Naive thymus-derived CD4-positive, alpha-beta T cell (primary cell): ENCODE measurements around the gene BCORL1. TPM values are rescaled to one million over a fixed set of nuclear protein-coding genes. Genes with fewer than 3 reads are reported as not detected.

Experiments
- ATAC-seq: fragments of 150-1000 bp; cut with Tn5 transposase; 2 replicates; pipeline ENCODE4 v1.10.0; 2021; ENCODE audit warnings: mild to moderate bottlenecking, moderate library complexity
- CTCF ChIA-PET: fragments of 350-600 bp; sonication (Branson Sonifier 250); formaldehyde crosslinking; loops from one replicate; lab custom pipeline; 2021; ENCODE audit warnings: antibody characterized with exemption; lab: Charles Lee
- POLR2A ChIA-PET: fragments of 350-600 bp; sonication (Branson Sonifier 250); formaldehyde crosslinking; loops from one replicate; lab custom pipeline; 2021; ENCODE audit warnings: antibody characterized with exemption, inconsistent platforms; lab: Charles Lee
- DNase-seq, 9 donors: peaks; one replicate each; pipeline versions ENCODE4 v3.0.0 to v3.0.0-alpha.2; 2020 to 2022; ENCODE audit warnings: mixed read lengths in 1 of 9
- H3K27ac ChIP-seq: one replicate; pipeline ENCODE4 v1.7.0; 2013; ENCODE audit warnings: mild to moderate bottlenecking, low read depth, low read length, moderate library complexity
- H3K27me3 ChIP-seq, 2 donors: one replicate each; pipeline ENCODE4 v1.7.0; 2013; ENCODE audit warnings: low read length in 2 of 2, mild to moderate bottlenecking in 2 of 2, moderate library complexity in 2 of 2; ENCODE audit not compliant: control insufficient read depth in 2 of 2, insufficient read depth in 2 of 2
- H3K36me3 ChIP-seq, 3 experiments: 1 replicate in 2 of 3; 2 replicates in 1 of 3; pipeline ENCODE4 v1.7.0; 2013; ENCODE audit warnings: low read length in 3 of 3, mild to moderate bottlenecking in 3 of 3, moderate library complexity in 1 of 3; ENCODE audit not compliant: insufficient read depth in 3 of 3, control insufficient read depth in 2 of 3
- H3K4me1 ChIP-seq, 2 donors: one replicate each; pipeline ENCODE4 v1.7.0; 2013; ENCODE audit warnings: low read length in 2 of 2, mild to moderate bottlenecking in 2 of 2, moderate library complexity in 1 of 2; ENCODE audit not compliant: control insufficient read depth in 2 of 2, insufficient read depth in 2 of 2
- H3K4me3 ChIP-seq: 2 replicates; pipeline ENCODE4 v1.7.0; 2013; ENCODE audit warnings: mild to moderate bottlenecking, low read length
- H3K9me3 ChIP-seq, 3 experiments: 1 replicate in 2 of 3; 2 replicates in 1 of 3; pipeline ENCODE4 v1.7.0; 2013; ENCODE audit warnings: low read length in 3 of 3; ENCODE audit not compliant: control insufficient read depth in 2 of 3
- H3K27ac Mint-ChIP-seq, 9 donors: one replicate each; pipeline ENCODE4 v1.8.0; 2020 to 2022; ENCODE audit warnings: mixed read lengths in 9 of 9, mild to moderate bottlenecking in 8 of 9, moderate library complexity in 5 of 9, inconsistent platforms in 2 of 9
- H3K27me3 Mint-ChIP-seq, 5 donors: one replicate each; pipeline ENCODE4 v1.8.0; 2021 to 2022; ENCODE audit warnings: mixed read lengths in 5 of 5, mild to moderate bottlenecking in 1 of 5
- H3K36me3 Mint-ChIP-seq, 5 donors: one replicate each; pipeline ENCODE4 v1.8.0; 2020 to 2022; ENCODE audit warnings: mixed read lengths in 5 of 5, mild to moderate bottlenecking in 3 of 5, inconsistent platforms in 1 of 5
- H3K4me1 Mint-ChIP-seq, 7 donors: one replicate each; pipeline ENCODE4 v1.8.0; 2020 to 2022; ENCODE audit warnings: mixed read lengths in 7 of 7, mild to moderate bottlenecking in 3 of 7, inconsistent platforms in 1 of 7
- H3K4me3 Mint-ChIP-seq, 10 donors: one replicate each; pipeline ENCODE4 v1.8.0; 2020 to 2022; ENCODE audit warnings: mild to moderate bottlenecking in 10 of 10, mixed read lengths in 10 of 10, moderate library complexity in 6 of 10, inconsistent platforms in 2 of 10
- H3K9me3 Mint-ChIP-seq, 11 donors: one replicate each; pipeline ENCODE4 v1.8.0; 2020 to 2022; ENCODE audit warnings: mixed read lengths in 11 of 11, mild to moderate bottlenecking in 4 of 11, inconsistent platforms in 1 of 11, moderate library complexity in 1 of 11
- intact Hi-C, 2 donors: fragments of 100-400 bp; cut with micrococcal nuclease; formaldehyde crosslinking; loops; one replicate each; pipeline ENCODE4 v1.15.1; 2023
- polyA plus RNA-seq, 2 donors: library from polyadenylated mRNA; unstranded; fragments of 300-500 nt; fragmentation: Illumina TruSeq; gene quantifications; one replicate each; pipeline ENCODE4 v1.2.3, GENCODE V29; 2021
- total RNA-seq, 6 experiments: library from RNA in 5 of 6; stranded (reverse) in 5 of 6; gene quantifications; 1 replicate in 5 of 6; 2 replicates in 1 of 6; pipeline ENCODE4 v1.2.3 and lab custom pipeline; 2021 to 2026

BCORL1 gene
- total and polyA plus RNA-seq, 7 experiments from 2014 or later = 0.64 to 8.9 (median 7.4) TPM

DNA sequence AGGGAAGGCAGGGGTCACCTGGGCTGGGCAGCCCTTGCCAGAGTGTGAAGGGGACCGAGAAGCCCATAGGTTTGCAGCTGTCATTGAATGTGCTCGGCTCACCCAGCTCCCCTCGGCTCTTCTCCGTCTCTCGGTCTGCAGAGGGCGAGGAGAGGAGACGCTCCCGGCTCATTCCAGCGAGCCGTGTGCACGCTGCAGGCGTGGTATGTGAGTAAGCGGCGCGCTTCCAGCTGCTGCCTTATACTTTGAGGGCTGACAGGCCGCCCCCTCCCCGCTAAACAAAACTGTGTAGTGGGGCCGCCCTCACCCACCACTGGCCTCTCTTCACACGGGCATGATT is 23.0 kb upstream of the BCORL1 start:
- no peak for ATAC-seq
- POLR2A ChIA-PET = no interaction called here
- no peak overlapping the region for H3K4me3 Mint-ChIP-seq

GRCh38 chrX:129961180-129962083 is 21.0 kb upstream of the BCORL1 start:
- Histone ChIP-seq H3K4me1 (peaks cover 5 to 12% of the 10 kb centered on the region in 2 donors), H3K27ac (peak overlapping the region; percentile 69), H3K9me3 (no peaks in the 10 kb centered on the region), H3K36me3 (no peaks in the 10 kb centered on the region), H3K4me3 (peak overlapping the region; percentile 41), H3K27me3 (no peaks in the 10 kb centered on the region)
- DNase-seq = peak in 6 of 9 donors; percentile 31 to 67 (median 42)
- no peaks in the 10 kb centered on the region for H3K27me3 Mint-ChIP-seq
- ATAC-seq = peak; percentile 89
- H3K9me3 Mint-ChIP-seq = no peaks in the 10 kb centered on the region
- POLR2A ChIA-PET = interaction anchor here (0.6 to 1.8 kb wide), 5 partner anchors 8 to 183 kb away, joined by 3 to 10 read pairs (median 5); no protein-coding TSS in a partner anchor
- peak overlapping the region; percentile 71 to 94 (median 87) for H3K27ac Mint-ChIP-seq
- peak overlapping the region; percentile 65 to 87 (median 78) for H3K4me3 Mint-ChIP-seq
- CTCF ChIA-PET = interaction anchor here (1.3 kb wide), 1 partner anchor 36 kb away, joined by 5 read pairs; no protein-coding TSS in a partner anchor
- intact Hi-C loops = loop anchor here (1.0 to 2.0 kb wide), 4 partner anchors 21 to 63 kb away; partner anchors contain the start of gene BCORL1 (in 2 of the 2)
- no peaks in the 10 kb centered on the region for H3K36me3 Mint-ChIP-seq
- H3K4me1 Mint-ChIP-seq = peaks cover 6 to 24% (median 15%) of the 10 kb centered on the region in 7 donors

More for the DNA sequence above, 23.0 kb upstream of the BCORL1 start:
- no peak overlapping the region for H3K27ac ChIP-seq
- intact Hi-C loops = no loop called here
- no peaks in the 10 kb centered on the region for H3K27me3 ChIP-seq
- peaks cover 5 to 12% of the 10 kb centered on the region in 2 donors for H3K4me1 ChIP-seq
- H3K4me1 Mint-ChIP-seq = peaks cover 11 to 27% (median 15%) of the 10 kb centered on the region in 7 donors
- H3K36me3 Mint-ChIP-seq = no peaks in the 10 kb centered on the region
- peaks cover 0 to 4% (median 0%) of the 10 kb centered on the region in 5 donors for H3K27me3 Mint-ChIP-seq
- CTCF ChIA-PET = interaction anchor here (0.9 kb wide), 1 partner anchor 197 kb away, joined by 3 read pairs; no protein-coding TSS in a partner anchor
- no peak for DNase-seq
- H3K4me3 ChIP-seq = no peak overlapping the region
- no peaks in the 10 kb centered on the region for H3K9me3 ChIP-seq
- H3K9me3 Mint-ChIP-seq = peaks cover 0 to 1% (median 0%) of the 10 kb centered on the region in 11 donors
- H3K36me3 ChIP-seq = no peaks in the 10 kb centered on the region
- H3K27ac Mint-ChIP-seq = peak overlapping the region in 3 of 9 donors; percentile 69 to 77 (median 72)

- Histone ChIP-seq H3K9me3 (no peaks in the 10 kb centered on the region), H3K36me3 (no peaks in the 10 kb centered on the region), H3K4me3 (no peak overlapping the region), H3K27ac (no peak overlapping the region), H3K27me3 (no peaks in the 10 kb centered on the region), H3K4me1 (peaks cover 5 to 12% of the 10 kb centered on the region in 2 donors)
- H3K9me3 Mint-ChIP-seq = no peaks in the 10 kb centered on the region
- peaks cover 5 to 19% (median 15%) of the 10 kb centered on the region in 7 donors for H3K4me1 Mint-ChIP-seq
- CTCF ChIA-PET = no interaction called here
- no peak overlapping the region for H3K4me3 Mint-ChIP-seq
- ATAC-seq (no peak), DNase-seq (no peak)
- POLR2A ChIA-PET = no interaction called here
- H3K36me3 Mint-ChIP-seq = no peaks in the 10 kb centered on the region
- H3K27me3 Mint-ChIP-seq = no peaks in the 10 kb centered on the region
- peak overlapping the region in 1 of 9 donors; percentile 62 for H3K27ac Mint-ChIP-seq
- intact Hi-C loops = no loop called here
Measured at GRCh38 chrX:129963729-129964128, 18.7 kb upstream of the BCORL1 start.

GRCh38 chrX:129965166-129965565 is 17.3 kb upstream of the BCORL1 start:
- CTCF ChIA-PET = no interaction called here

DNA sequence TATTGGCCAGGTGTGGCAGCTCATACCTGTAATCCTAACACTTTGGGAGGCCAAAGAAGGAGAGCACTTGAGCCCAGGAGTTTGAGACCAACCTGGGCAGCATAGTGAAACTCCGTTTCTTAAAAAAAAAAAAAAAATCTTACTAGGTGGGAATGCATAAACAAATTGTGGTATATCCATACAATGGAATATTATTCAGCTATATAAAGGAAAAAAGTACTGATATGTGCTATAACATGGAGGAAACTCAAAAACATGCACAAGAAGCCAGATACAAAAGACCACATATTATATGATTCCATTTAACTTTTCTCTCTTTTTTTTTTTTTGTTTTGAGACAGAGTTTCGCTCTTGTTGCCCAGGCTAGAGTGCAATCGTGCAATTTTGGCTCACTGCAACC is 13.5 kb upstream of the BCORL1 start:
- CTCF ChIA-PET = interaction anchor here (0.7 kb wide), 1 partner anchor 152 kb away, joined by 3 read pairs; no protein-coding TSS in a partner anchor
- Histone ChIP-seq H3K4me1 (no peaks in the 10 kb centered on the region), H3K27ac (no peak overlapping the region), H3K4me3 (no peak overlapping the region), H3K9me3 (no peaks in the 10 kb centered on the region), H3K36me3 (no peaks in the 10 kb centered on the region), H3K27me3 (no peaks in the 10 kb centered on the region)
- Mint-ChIP-seq H3K9me3 (peaks cover 0 to 3% (median 0%) of the 10 kb centered on the region in 11 donors), H3K27me3 (peaks cover 0 to 12% (median 0%) of the 10 kb centered on the region in 5 donors), H3K4me3 (no peak overlapping the region), H3K27ac (no peak overlapping the region), H3K4me1 (no peaks in the 10 kb centered on the region), H3K36me3 (no peaks in the 10 kb centered on the region)
- POLR2A ChIA-PET = no interaction called here
- DNase-seq = no peak
- intact Hi-C loops = no loop called here
- ATAC-seq = no peak

More at GRCh38 chrX:129965166-129965565, 17.3 kb upstream of the BCORL1 start:
- Mint-ChIP-seq H3K9me3 (peaks cover 0 to 2% (median 0%) of the 10 kb centered on the region in 11 donors), H3K27ac (peak overlapping the region in 1 of 9 donors; percentile 36), H3K4me3 (no peak overlapping the region), H3K4me1 (peaks cover 3 to 14% (median 10%) of the 10 kb centered on the region in 7 donors), H3K27me3 (no peaks in the 10 kb centered on the region), H3K36me3 (no peaks in the 10 kb centered on the region)
- POLR2A ChIA-PET = interaction anchor here (1.1 kb wide), 1 partner anchor 9 kb away, joined by 4 read pairs; no protein-coding TSS in a partner anchor
- Histone ChIP-seq H3K9me3 (no peaks in the 10 kb centered on the region), H3K27ac (no peak overlapping the region), H3K27me3 (no peaks in the 10 kb centered on the region), H3K4me3 (no peak overlapping the region), H3K4me1 (peaks cover 5 to 12% of the 10 kb centered on the region in 2 donors), H3K36me3 (no peaks in the 10 kb centered on the region)
- no peak for ATAC-seq
- no peak for DNase-seq
- intact Hi-C loops = no loop called here

DNA sequence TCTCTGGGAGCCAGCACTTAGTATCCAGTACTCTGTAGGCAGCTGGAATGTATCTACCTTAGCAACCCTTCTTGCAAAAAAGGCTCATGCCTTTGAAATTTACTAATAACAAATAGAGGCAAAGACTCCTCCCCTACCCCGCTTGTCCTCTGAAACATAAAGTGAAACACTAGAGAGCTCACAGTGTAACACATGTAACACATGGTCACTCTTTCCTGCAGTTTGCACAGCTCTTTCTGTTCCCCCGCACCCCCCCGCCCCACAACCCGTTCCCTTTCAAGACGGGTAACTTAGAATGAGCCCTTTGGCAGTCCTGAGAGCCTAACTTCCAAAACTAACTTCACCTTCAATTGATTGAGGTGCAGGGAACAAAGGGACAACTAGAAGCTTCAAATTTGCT is 6.0 kb upstream of the BCORL1 start:
- Mint-ChIP-seq H3K9me3 (no peaks in the 10 kb centered on the region), H3K27me3 (peaks cover 0 to 37% (median 0%) of the 10 kb centered on the region in 5 donors), H3K4me1 (peaks cover 0 to 16% (median 13%) of the 10 kb centered on the region in 7 donors), H3K36me3 (no peaks in the 10 kb centered on the region), H3K27ac (no peak overlapping the region), H3K4me3 (no peak overlapping the region)
- DNase-seq (no peak), ATAC-seq (no peak)
- Histone ChIP-seq H3K9me3 (no peaks in the 10 kb centered on the region), H3K36me3 (no peaks in the 10 kb centered on the region), H3K27me3 (no peaks in the 10 kb centered on the region), H3K4me3 (no peak overlapping the region), H3K4me1 (no peaks in the 10 kb centered on the region), H3K27ac (no peak overlapping the region)
- CTCF ChIA-PET = no interaction called here
- intact Hi-C loops = no loop called here
- POLR2A ChIA-PET = no interaction called here
